ENCODE results near the gene IL22RA1.

The IL22RA1 gene

DNA sequence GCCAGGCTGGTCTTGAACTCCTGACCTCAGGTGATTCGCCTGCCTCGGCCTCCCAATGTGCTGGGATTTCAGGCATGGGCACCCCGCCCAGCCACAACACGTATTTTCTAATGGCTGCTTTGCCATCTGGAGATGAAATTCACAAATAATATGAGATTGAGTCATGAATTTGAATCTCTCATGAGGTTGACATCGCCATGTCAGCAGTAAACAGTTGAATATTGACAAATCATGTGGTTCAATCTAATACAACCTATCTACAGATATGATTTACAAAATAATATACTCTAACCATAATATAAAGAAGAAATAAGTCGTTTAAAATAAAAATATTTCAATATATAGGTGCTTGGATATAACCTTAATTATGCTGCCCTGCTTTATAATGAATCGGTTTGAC, 73.1 kb downstream of the IL22RA1 start:
- no peak for DNase-seq

Measured in suppressor macrophage treated with lipopolysaccharide for 1 hour (primary cell).